Right kidney (tissue), 9 donors: Measurements from ENCODE around the gene FHL3.

Source experiments
- DNase-seq: peaks from one replicate; pipeline ENCODE4 v3.0.0-alpha.2; 2016
- long read RNA-seq, 8 donors: transcript quantifications; one replicate each; lab custom pipeline, GENCODE V29; 2026

Gene FHL3, protein sequence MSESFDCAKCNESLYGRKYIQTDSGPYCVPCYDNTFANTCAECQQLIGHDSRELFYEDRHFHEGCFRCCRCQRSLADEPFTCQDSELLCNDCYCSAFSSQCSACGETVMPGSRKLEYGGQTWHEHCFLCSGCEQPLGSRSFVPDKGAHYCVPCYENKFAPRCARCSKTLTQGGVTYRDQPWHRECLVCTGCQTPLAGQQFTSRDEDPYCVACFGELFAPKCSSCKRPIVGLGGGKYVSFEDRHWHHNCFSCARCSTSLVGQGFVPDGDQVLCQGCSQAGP
- long read RNA-seq, donor 1, partial matches to known transcripts, result 0 of 1 reads
- long read RNA-seq, donor 1, other reads (novel, unspliced or antisense), result 0 of 1 reads
- long read RNA-seq, donor 2, partial matches to known transcripts, result 0 of 2 reads
- long read RNA-seq, donor 2, other reads (novel, unspliced or antisense), result 0 of 2 reads
- long read RNA-seq, donor 3, partial matches to known transcripts, result 0 of 4 reads
- long read RNA-seq, donor 3, other reads (novel, unspliced or antisense), result 0 of 4 reads
- long read RNA-seq, donor 4, partial matches to known transcripts, result 0 of 3 reads
- long read RNA-seq, donor 4, other reads (novel, unspliced or antisense), result 0 of 3 reads
- long read RNA-seq, donor 5, transcript FHL3-201 (6 exons, 1,647 nt), result major isoform, 9 of 100 reads
- long read RNA-seq, donor 5, partial matches to known transcripts, result 89 of 100 reads
- long read RNA-seq, donor 5, other reads (novel, unspliced or antisense), result 0 of 100 reads
- long read RNA-seq, donor 6, partial matches to known transcripts, result 0 of 3 reads
- long read RNA-seq, donor 6, other reads (novel, unspliced or antisense), result 0 of 3 reads
- long read RNA-seq, donor 7, transcript FHL3-201 (6 exons, 1,647 nt), result major isoform, 6 of 7 reads
- long read RNA-seq, donor 7, partial matches to known transcripts, result 0 of 7 reads
- long read RNA-seq, donor 7, other reads (novel, unspliced or antisense), result 0 of 7 reads
- long read RNA-seq, donor 8, partial matches to known transcripts, result 0 of 3 reads
- long read RNA-seq, donor 8, other reads (novel, unspliced or antisense), result 0 of 3 reads

- DNase-seq, result peak; percentile 57
Measured at GRCh38 chr1:38005195-38006007, at the start of gene FHL3. Gene FHL3, minus strand, starts transcription at chr1:38005514. Its CDS starts 6,102 bp downstream, at chr1:37999412.

DNA sequence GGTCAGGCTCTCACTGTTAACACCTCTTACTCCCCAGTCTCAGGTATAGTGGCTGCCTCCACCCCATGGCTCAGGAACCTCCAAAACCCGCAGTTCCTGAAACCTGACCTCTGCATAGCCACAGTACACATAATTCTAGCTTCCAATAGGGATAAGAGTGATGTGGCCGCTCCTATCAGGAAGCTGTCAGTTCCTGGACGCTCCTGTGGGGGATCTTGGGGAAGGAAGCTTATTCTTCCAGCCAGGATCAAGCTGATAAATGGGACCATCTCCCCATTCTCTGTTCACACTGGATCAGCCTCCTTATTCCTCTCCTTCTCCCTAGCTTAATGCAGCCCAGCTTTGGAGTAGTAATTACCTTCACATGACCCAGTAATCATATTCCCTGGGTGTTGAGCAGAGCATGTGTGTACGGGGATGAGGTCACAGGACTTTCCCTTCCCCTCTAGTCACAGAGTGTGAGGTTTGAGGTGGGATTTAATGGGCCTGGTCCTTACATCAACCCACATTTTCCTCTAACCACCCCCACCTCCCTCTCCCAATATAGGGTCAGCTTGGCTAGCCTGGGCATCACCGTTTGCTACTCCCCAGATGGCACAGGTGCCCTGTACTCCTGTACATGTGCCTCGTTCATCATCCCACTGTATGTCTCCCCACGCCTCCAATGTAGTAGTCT lies 48.2 kb upstream of the FHL3 start:
- no peak for DNase-seq

DNA sequence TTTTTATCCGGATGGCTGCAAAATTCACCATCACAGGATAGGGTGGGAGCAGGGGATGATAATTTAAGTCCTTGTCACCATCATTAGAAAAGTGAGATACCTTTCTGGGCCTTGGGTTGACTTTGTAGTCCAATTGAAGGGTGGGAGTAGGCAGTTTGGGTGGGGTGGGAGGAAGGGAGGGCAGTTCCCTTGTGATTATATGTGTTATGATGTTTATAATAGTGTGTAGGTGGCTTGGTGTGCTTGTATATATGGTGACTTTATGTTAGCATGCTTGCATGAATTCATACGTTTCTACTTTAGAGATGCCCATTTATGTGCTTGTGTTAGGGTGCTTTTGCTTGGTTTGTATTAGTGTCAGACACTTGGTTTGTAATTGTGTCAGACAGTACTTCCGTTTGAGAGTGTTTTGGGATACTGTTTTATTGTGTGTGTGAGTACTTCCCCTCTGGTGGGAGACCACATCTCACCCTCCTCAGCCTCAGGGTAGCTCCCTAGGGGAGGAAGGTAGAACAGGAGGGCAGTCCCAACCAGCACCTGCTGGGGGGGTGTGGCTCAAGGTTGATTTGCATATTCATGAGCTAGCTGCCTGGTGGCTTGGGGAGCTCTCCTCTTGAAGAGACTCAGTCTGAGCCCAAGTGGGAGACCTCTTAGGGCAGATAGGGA lies 47.6 kb upstream of the FHL3 start:
- DNase-seq, result no peak

GRCh38 chr1:38051079-38051543 lies 45.8 kb upstream of the FHL3 start:
- DNase-seq, result no peak

GRCh38 chr1:38050397-38051078 lies 45.2 kb upstream of the FHL3 start:
- DNase-seq, result peak; percentile 60

DNA sequence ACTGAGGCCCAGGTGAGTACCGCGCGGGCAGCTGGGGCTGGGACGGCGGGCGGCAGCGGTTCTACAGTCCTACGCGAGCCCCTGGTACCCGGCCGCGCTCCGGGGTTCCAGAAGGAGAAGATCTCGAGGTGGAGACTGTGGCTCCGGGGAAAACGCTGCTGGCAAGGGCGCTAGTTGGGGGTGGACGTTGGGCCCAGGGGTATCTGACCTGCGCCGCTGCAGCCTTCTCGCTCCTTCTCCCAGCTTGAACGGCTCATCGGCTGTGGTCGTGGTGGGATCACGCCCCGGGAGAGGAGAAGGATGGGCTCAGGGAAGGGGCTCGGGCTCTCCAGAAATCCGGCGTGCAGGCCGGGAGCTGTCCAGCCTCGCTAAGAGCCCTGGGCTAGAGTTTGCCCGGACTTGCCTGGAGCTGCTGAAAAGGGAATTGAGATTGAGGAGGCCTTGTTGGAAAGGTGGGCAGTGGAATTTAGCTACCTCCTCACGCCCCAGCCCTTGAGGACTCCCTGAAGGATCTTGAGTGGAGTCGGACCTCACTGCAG lies 42.4 kb upstream of the FHL3 start:
- DNase-seq, result peak; percentile 79

DNA sequence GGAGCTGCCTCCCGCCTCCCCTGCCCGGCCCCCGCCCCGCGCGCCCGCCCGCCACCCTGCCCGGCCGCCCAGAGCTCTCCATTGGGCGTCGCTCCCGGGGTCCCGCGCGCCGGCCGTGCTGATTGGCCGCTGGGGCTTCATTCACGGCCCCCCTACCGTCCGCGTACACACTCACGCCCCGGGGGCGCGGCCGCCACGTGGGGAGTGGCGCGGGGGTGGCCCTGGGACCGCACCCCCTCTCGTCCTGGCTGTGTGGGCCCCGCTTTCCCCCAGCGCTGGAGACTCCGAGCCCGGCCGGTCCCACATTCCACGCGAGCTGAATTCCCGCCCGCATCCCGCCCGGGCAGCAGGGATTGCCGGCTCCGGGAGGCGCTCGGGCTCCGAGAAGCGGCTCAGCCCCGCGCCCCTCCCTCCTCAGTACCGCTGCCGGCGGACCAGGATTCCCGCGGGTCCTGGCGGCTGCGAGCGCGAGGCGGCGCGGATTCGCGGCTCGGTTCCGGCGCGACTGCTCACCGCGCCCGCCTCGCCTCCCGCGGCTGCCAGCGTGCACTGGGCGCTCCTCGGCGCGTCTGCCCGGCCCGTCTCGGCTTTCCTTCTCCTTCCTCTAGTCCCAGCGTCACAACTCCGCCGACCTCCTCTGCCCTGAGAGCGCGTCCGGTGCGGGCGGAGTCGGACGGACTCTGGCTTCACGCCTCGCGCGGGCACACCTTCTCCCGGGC lies 41.7 kb upstream of the FHL3 start:
- peak; percentile 93 for DNase-seq

- no peak for DNase-seq
Measured at GRCh38 chr1:38046333-38046883, 41.1 kb upstream of the FHL3 start, which contains the start of gene POU3F1. Gene POU3F1, minus strand, starts transcription at chr1:38046793. Its CDS starts 50 bp downstream, at chr1:38046743.

DNA sequence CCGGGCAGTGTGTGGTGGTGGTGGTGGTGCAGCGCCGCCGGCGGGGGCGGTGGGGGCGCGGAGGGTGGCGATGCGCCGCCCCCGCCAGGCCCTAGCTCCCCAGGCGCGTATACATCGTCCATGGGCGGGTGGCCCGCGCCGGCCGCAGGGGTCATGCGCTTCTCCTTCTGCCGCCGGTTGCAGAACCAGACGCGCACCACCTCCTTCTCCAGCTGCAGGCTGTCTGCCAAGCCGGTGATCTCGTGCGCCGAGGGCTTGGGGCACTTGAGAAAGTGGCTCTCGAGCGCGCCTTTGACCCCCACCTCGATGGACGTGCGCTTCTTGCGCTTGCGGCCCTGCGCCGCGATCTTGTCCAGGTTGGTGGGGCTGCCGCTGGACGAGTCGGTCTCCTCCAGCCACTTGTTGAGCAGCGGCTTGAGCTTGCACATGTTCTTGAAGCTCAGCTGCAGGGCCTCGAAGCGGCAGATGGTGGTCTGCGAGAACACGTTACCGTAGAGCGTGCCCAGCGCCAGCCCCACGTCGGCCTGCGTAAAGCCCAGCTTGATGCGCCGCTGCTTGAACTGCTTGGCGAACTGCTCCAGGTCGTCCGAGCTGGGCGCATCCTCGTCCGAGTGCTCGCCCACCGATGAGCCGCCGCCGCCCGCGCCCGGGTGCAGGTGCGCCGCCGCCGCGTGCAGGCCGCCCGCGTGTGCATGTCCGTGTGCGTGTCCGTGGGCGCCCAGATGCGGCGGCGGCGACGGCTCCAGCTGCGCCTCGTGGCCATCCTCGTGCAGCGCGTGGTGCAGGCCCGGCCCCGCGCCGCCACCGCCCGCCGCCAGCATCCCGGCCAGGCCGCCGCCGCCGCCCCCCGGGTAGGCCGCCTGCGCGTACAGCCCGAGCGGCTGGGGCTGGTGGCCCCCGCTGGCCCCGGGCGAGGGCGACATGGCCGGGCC lies 40.4 kb upstream of the FHL3 start:
- peak; percentile 67 for DNase-seq

- DNase-seq, result peak; percentile 75
Measured at GRCh38 chr1:38044221-38045215, 39.2 kb upstream of the FHL3 start.

- DNase-seq, result no peak
Measured at GRCh38 chr1:38043036-38043747, 37.9 kb upstream of the FHL3 start.

DNA sequence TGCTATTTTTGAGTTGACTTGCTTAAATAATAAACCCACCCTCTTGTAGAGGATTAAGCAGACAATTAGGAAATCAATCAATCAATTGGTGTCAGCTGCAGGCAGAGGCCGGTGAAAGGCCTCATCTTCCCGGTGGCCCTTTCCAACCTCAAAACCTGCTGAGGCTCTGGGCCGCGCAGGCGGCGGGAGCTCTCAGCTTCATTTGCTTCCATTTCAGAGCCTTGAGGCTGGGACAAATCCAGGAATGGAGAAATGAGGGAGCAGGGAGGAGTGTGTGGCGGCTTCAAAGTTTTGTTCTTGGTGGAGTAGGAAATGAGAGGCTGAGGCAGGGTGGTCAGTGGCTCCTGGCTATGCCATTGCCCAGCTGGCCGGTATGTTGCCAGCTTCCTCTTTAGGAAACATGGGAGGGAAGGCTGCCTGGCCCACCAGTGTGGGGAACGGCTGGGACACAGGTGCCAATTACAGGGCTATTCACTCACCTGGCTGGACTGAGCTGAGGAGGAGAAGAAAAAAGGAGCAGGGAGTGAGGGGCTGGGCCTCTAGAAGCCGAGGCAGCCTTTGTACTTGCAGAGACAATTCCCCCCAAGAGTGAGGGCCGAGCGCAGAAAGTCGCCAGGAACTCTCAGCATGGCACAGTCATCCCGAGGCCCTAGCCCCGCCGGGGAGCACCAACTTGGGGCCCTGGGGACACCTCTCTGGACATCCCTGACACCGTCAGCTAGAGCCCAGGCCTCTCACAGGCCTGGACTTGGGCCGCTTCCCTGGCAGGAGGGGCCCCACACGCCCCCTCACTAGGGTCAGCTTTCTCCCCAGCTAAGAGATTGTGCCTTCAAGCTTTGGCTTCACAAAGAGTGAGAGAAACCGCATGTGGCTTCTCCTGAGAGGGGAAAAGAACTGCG lies 36.9 kb upstream of the FHL3 start:
- DNase-seq, result no peak

DNA sequence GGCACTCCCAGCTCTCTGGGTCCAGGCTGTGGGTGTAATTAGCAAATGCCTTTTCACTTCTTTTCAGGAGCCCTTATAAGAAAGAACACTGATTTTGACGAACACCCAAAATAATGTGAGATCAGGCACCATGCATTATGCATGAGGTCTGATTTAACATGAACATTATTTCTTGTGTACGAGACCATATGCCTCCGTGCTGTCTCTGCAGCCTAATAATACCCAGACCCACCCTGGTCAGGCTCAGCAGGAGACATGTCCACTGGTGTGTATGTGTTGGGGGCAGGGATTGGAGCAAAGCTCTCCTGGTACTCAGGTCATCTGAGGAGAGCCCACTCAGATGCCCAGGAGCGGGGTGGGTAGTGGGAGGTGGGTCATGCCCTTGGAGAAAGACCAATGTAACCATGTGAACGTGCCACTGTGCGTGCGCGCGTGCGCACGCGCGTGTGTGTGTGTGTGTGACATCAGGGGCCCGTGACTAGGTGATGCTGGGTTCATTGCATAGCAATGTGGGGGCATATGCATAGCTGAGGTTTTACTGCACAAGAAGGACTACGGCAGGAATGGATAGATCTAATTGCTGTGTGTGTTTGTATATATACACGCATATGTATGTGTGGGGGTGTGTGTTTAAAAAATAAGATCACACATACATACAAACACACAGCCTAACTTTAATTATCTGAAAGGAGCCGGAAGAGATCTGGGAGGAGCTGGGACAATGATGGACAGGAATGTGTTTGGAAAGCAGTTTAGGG lies 34.2 kb upstream of the FHL3 start:
- no peak for DNase-seq

GRCh38 chr1:38038861-38039260 lies 33.5 kb upstream of the FHL3 start:
- DNase-seq, result no peak
